K562 (cell line): ENCODE data around the gene EGR1. TPM values are rescaled to one million over a fixed set of nuclear protein-coding genes. Genes with fewer than 3 reads are reported as not detected.

Source experiments
- BRD4 ChIP-seq: fragments of 200-600 bp; sonication (generic); IDR thresholded peaks from 2 replicates; pipeline ENCODE4 v1.6.1; 2017; ENCODE audit warnings: inconsistent platforms
- CCNT2 ChIP-seq: IDR thresholded peaks from 2 replicates; pipeline ENCODE4 v1.6.1; 2011; ENCODE audit warnings: borderline replicate concordance, low read depth, mild to moderate bottlenecking, moderate library complexity, mixed read lengths, low read length; ENCODE audit not compliant: insufficient read length; ENCODE audit errors: extremely low read depth
- CSDE1 ChIP-seq, 2 experiments: fragments of 450-650 bp; IDR thresholded peaks; 2 replicates each; pipeline ENCODE4 v1.6.1; 2016; ENCODE audit warnings: mild to moderate bottlenecking in 1 of 2
- DIDO1 ChIP-seq: fragments of 450-650 bp; IDR thresholded peaks from 2 replicates; pipeline ENCODE4 v1.6.1; 2016; ENCODE audit warnings: low read depth, missing biosample characterization, missing genetic modification characterization
- ETV1 ChIP-seq: fragments of 450-650 bp; conservative IDR thresholded peaks from 2 replicates; pipeline ENCODE4 v1.6.1; 2016; ENCODE audit warnings: missing genetic modification characterization, control low read depth, low read depth, missing compliant biosample characterization
- GATAD2B ChIP-seq: fragments of 450-650 bp; IDR thresholded peaks from 2 replicates; pipeline ENCODE4 v1.6.1; 2017; ENCODE audit warnings: mild to moderate bottlenecking, borderline replicate concordance
- HMGN3 ChIP-seq: IDR thresholded peaks from 2 replicates; pipeline ENCODE4 v1.6.1; 2011; ENCODE audit warnings: borderline replicate concordance, low read depth, mild to moderate bottlenecking, mixed read lengths, low read length; ENCODE audit not compliant: insufficient read length; ENCODE audit errors: extremely low read depth
- HNRNPLL ChIP-seq: fragments of 200-400 bp; formaldehyde crosslinking; IDR thresholded peaks from 2 replicates; pipeline ENCODE4 v1.6.1; 2017; ENCODE audit warnings: low read length, low read depth, mild to moderate bottlenecking; ENCODE audit not compliant: poor library complexity, severe bottlenecking
- KAT2B ChIP-seq: IDR thresholded peaks from one replicate; pipeline ENCODE4 v1.6.1; 2012; ENCODE audit warnings: low read depth, mild to moderate bottlenecking, control low read depth, inconsistent platforms, low read length, moderate library complexity
- MBD2 ChIP-seq: sonication (generic); IDR thresholded peaks from 2 replicates; pipeline ENCODE4 v1.6.1; 2016; ENCODE audit warnings: low read depth, borderline replicate concordance
- NELFE ChIP-seq: IDR thresholded peaks from 2 replicates; pipeline ENCODE4 v1.6.1; 2011; ENCODE audit warnings: mild to moderate bottlenecking; ENCODE audit not compliant: insufficient read depth, insufficient read length
- NFE2 ChIP-seq: IDR thresholded peaks from 2 replicates; pipeline ENCODE4 v1.6.1; 2014; ENCODE audit warnings: antibody characterized with exemption, low read depth
- PCBP1 ChIP-seq: fragments of 200-400 bp; formaldehyde crosslinking; IDR thresholded peaks from 2 replicates; pipeline ENCODE4 v1.6.1; 2018; ENCODE audit warnings: mild to moderate bottlenecking, low read depth, low read length; ENCODE audit not compliant: poor library complexity, severe bottlenecking
- POU5F1 ChIP-seq: fragments of 150-350 bp; IDR thresholded peaks from 2 replicates; pipeline ENCODE4 v1.6.1; 2014; ENCODE audit warnings: borderline replicate concordance, low read length, low read depth, mild to moderate bottlenecking; ENCODE audit not compliant: partially characterized antibody
- SMARCA5 ChIP-seq: fragments of 450-650 bp; IDR thresholded peaks from 2 replicates; pipeline ENCODE4 v1.6.1; 2016
- SREBF2 ChIP-seq: sonication (generic); formaldehyde crosslinking; IDR thresholded peaks from 2 replicates; pipeline ENCODE4 v1.4.0; 2020; ENCODE audit warnings: mild to moderate bottlenecking, missing genetic modification reagents
- ZBTB8A ChIP-seq: fragments of 450-650 bp; IDR thresholded peaks from 2 replicates; pipeline ENCODE4 v1.6.1; 2018; ENCODE audit warnings: mild to moderate bottlenecking, moderate library complexity; ENCODE audit not compliant: partially characterized antibody
- ZNF699 ChIP-seq: fragments of 250-450 bp; sonication (Bioruptor Pico); IDR thresholded peaks from 2 replicates; pipeline ENCODE4 v1.8.0; 2021; ENCODE audit warnings: mild to moderate bottlenecking, moderate library complexity; ENCODE audit not compliant: insufficient replicate concordance
- ZZZ3 ChIP-seq: fragments of 450-650 bp; IDR thresholded peaks from 2 replicates; pipeline ENCODE4 v1.6.1; 2016; ENCODE audit warnings: antibody characterized with exemption, mild to moderate bottlenecking, moderate library complexity
- polyA plus RNA-seq, 8 experiments: library from polyadenylated mRNA; depleted of rRNA in 4 of 8; stranded (reverse) in 5 of 8; unstranded in 3 of 8; fragments of >200 nt; fragmentation: Nextera tagmentation in 2 of 8; fragmentation: Illumina TruSeq in 1 of 8; extraction: Ambion mirVana in 2 of 8; extraction: Trizol in 1 of 8; gene quantifications; 2 replicates each; pipeline versions ENCODE4 v1.2.1 to v1.2.3, GENCODE V29; 2011 to 2014; ENCODE audit warnings: inconsistent platforms in 1 of 8, missing spikeins in 1 of 8
- total RNA-seq, 7 experiments: library from RNA; depleted of rRNA in 6 of 7; stranded (reverse); fragments of >200 nt in 6 of 7; fragmentation: Illumina TruSeq in 2 of 7; extraction: Trizol in 2 of 7; gene quantifications; 2 replicates each; pipeline versions ENCODE4 v1.2.1 to v1.2.3, GENCODE V29; 2011 to 2021; ENCODE audit warnings: low replicate concordance in 1 of 7
- TF ChIP-seq, protein P1 (sequence below): sonication (generic); formaldehyde crosslinking; IDR thresholded peaks from 2 replicates; pipeline ENCODE4 v1.8.0; 2022; ENCODE audit warnings: mild to moderate bottlenecking, missing genetic modification reagents
- TF ChIP-seq, protein P2 (sequence below): sonication (generic); formaldehyde crosslinking; IDR thresholded peaks from 2 replicates; pipeline ENCODE4 v1.8.0; 2022; ENCODE audit warnings: mild to moderate bottlenecking, missing genetic modification reagents
- TF ChIP-seq, protein P3 (sequence below): fragments of 450-650 bp; formaldehyde crosslinking; conservative IDR thresholded peaks from 2 replicates; pipeline ENCODE4 v1.4.0; 2022; ENCODE audit warnings: mild to moderate bottlenecking, missing genetic modification characterization
- TF ChIP-seq, protein P4 (sequence below): IDR thresholded peaks from 2 replicates; pipeline ENCODE4 v1.6.1; 2011; ENCODE audit not compliant: insufficient read length; ENCODE audit errors: extremely low read depth
- TF ChIP-seq, protein P5 (sequence below): fragments of 450-650 bp; formaldehyde crosslinking; IDR thresholded peaks from 2 replicates; pipeline ENCODE4 v1.4.0; 2022; ENCODE audit warnings: mild to moderate bottlenecking, moderate library complexity

The EGR1 gene
- total and polyA plus RNA-seq, 9 of the 15 experiments (the other 6 are each of a cell fraction or from before 2014, with no cell fraction given) = 1.3 to 132 (median 21.5) TPM

DNA sequence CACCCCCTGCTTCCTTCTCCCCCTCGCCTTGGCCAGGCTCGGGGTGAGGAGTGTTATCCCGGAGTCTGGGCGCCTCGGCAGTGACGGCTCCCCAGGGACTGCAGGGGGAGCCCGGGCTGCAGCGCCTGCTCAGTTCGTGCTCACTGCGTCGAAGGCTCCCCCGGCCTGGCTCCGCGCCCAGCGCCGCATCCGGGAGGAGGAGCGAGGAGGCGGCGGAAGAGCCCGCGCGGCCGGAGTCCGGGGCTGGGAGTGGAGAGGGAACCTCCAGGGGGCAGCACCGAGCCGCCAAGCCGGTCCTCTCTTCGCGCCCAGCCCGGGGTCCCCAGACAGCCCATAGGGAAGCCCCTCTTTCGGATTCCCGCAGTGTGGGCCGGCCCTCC lies 1.3 kb upstream of the EGR1 start (continued):
- TF ChIP-seq, protein P1, sequence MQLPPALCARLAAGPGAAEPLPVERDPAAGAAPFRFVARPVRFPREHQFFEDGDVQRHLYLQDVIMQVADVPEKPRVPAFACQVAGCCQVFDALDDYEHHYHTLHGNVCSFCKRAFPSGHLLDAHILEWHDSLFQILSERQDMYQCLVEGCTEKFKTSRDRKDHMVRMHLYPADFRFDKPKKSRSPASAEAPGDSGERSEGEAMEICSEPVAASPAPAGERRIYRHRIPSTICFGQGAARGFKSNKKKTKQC (CRISPR knock-in tag) = peak; percentile 90
- no peak for TF ChIP-seq DIDO1
- no peak for TF ChIP-seq KAT2B
- peak; percentile 91 for TF ChIP-seq PCBP1
- TF ChIP-seq, protein P2, sequence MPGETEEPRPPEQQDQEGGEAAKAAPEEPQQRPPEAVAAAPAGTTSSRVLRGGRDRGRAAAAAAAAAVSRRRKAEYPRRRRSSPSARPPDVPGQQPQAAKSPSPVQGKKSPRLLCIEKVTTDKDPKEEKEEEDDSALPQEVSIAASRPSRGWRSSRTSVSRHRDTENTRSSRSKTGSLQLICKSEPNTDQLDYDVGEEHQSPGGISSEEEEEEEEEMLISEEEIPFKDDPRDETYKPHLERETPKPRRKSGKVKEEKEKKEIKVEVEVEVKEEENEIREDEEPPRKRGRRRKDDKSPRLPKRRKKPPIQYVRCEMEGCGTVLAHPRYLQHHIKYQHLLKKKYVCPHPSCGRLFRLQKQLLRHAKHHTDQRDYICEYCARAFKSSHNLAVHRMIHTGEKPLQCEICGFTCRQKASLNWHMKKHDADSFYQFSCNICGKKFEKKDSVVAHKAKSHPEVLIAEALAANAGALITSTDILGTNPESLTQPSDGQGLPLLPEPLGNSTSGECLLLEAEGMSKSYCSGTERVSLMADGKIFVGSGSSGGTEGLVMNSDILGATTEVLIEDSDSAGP = peak; percentile 58; the same call in 1 of the 2 replicates
- TF ChIP-seq NELFE = no peak
- peak; percentile 46; the same call in 1 of the 2 replicates for TF ChIP-seq MBD2
- no peak for TF ChIP-seq SREBF2 (CRISPR knock-in tag)
- TF ChIP-seq SMARCA5 = no peak
- TF ChIP-seq ZNF699 (CRISPR knock-in tag) = no peak
- no peak for TF ChIP-seq ZBTB8A
- TF ChIP-seq BRD4 = no peak
- TF ChIP-seq CSDE1 (IDR thresholded peaks at IDR 0.05) = no peak
- TF ChIP-seq HNRNPLL = peak; percentile 59
- TF ChIP-seq, protein P3, sequence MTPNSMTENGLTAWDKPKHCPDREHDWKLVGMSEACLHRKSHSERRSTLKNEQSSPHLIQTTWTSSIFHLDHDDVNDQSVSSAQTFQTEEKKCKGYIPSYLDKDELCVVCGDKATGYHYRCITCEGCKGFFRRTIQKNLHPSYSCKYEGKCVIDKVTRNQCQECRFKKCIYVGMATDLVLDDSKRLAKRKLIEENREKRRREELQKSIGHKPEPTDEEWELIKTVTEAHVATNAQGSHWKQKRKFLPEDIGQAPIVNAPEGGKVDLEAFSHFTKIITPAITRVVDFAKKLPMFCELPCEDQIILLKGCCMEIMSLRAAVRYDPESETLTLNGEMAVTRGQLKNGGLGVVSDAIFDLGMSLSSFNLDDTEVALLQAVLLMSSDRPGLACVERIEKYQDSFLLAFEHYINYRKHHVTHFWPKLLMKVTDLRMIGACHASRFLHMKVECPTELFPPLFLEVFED (CRISPR knock-in tag) = no peak
- TF ChIP-seq CCNT2 = peak; percentile 96
- peak; percentile 94 for TF ChIP-seq HMGN3
- TF ChIP-seq ETV1 (tag) = peak; percentile 96
- TF ChIP-seq POU5F1 = no peak
- TF ChIP-seq, protein P4, sequence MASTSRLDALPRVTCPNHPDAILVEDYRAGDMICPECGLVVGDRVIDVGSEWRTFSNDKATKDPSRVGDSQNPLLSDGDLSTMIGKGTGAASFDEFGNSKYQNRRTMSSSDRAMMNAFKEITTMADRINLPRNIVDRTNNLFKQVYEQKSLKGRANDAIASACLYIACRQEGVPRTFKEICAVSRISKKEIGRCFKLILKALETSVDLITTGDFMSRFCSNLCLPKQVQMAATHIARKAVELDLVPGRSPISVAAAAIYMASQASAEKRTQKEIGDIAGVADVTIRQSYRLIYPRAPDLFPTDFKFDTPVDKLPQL = no peak
- peak; percentile 25; the same call in 1 of the 2 replicates for TF ChIP-seq GATAD2B
- no peak for TF ChIP-seq ZZZ3
- 0 out of 2 replicates have a peak, but pooled peaks have one; percentile 14 for TF ChIP-seq NFE2
- TF ChIP-seq, protein P5, sequence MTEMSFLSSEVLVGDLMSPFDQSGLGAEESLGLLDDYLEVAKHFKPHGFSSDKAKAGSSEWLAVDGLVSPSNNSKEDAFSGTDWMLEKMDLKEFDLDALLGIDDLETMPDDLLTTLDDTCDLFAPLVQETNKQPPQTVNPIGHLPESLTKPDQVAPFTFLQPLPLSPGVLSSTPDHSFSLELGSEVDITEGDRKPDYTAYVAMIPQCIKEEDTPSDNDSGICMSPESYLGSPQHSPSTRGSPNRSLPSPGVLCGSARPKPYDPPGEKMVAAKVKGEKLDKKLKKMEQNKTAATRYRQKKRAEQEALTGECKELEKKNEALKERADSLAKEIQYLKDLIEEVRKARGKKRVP = no peak
